GM18858 (cell line): Measurements from ENCODE around the gene SLC41A3.
"Not testable (repeated sequence)": the region's sequence is repeated elsewhere in the genome, so short reads cannot be mapped to it uniquely, and the experiment has no call there.

Experiments used
- ATAC-seq: cut with Tn5 transposase; IDR thresholded peaks from one replicate; pipeline ENCODE4 v1.9.1; 2021; ENCODE audit not compliant: unreplicated experiment

SLC41A3 gene

GRCh38 chr3:125960066-125960424, 123.9 kb downstream of the SLC41A3 start:
- no peak for ATAC-seq

GRCh38 chr3:125959317-125960065, 124.4 kb downstream of the SLC41A3 start:
- no peak for ATAC-seq

GRCh38 chr3:125958511-125959316, 125.2 kb downstream of the SLC41A3 start:
- ATAC-seq, result no peak

GRCh38 chr3:125957674-125958510, 126.0 kb downstream of the SLC41A3 start:
- no peak for ATAC-seq

GRCh38 chr3:125957020-125957419, 126.9 kb downstream of the SLC41A3 start:
- ATAC-seq, result not testable (repeated sequence)
